CD4-positive, CD25-positive, alpha-beta regulatory T cell (primary cell): ENCODE results near the gene CPED1. TPM values are rescaled to one million over a fixed set of nuclear protein-coding genes. Genes with fewer than 3 reads are reported as not detected.

Source experiments
- ATAC-seq, 2 donors: fragments of 150-1000 bp; cut with Tn5 transposase; one replicate each; pipeline ENCODE4 v1.10.0; 2021; ENCODE audit warnings: low read depth in 2 of 2, moderate number of reproducible peaks in 2 of 2, moderate library complexity in 1 of 2
- DNase-seq, 3 donors: peaks; one replicate each; pipeline versions ENCODE4 v3.0.0 to v3.0.0-alpha.2; 2012 to 2022; ENCODE audit warnings: mixed read lengths in 1 of 3
- H3K27ac ChIP-seq: one replicate; pipeline ENCODE4 v1.7.0; 2013; ENCODE audit warnings: mild to moderate bottlenecking, low read length; ENCODE audit not compliant: insufficient read depth, poor library complexity, severe bottlenecking
- H3K27me3 ChIP-seq: one replicate; pipeline ENCODE4 v1.7.0; 2013; ENCODE audit warnings: low read length; ENCODE audit not compliant: control insufficient read depth, insufficient read depth
- H3K36me3 ChIP-seq: one replicate; pipeline ENCODE4 v1.7.0; 2013; ENCODE audit warnings: mild to moderate bottlenecking, low read length, moderate library complexity; ENCODE audit not compliant: control insufficient read depth, insufficient read depth
- H3K4me1 ChIP-seq: 2 replicates; pipeline ENCODE4 v1.7.0; 2013; ENCODE audit warnings: mild to moderate bottlenecking, low read length; ENCODE audit not compliant: insufficient read depth, control insufficient read depth, poor library complexity, severe bottlenecking
- H3K4me3 ChIP-seq: one replicate; pipeline ENCODE4 v1.7.0; 2013; ENCODE audit warnings: low read depth, mild to moderate bottlenecking, low read length, moderate library complexity
- H3K9me3 ChIP-seq, 2 experiments: 1 replicate in 1 of 2; 2 replicates in 1 of 2; pipeline ENCODE4 v1.7.0; 2013; ENCODE audit warnings: low read length in 2 of 2, mild to moderate bottlenecking in 1 of 2, moderate library complexity in 1 of 2; ENCODE audit not compliant: control insufficient read depth in 2 of 2
- H3K27ac Mint-ChIP-seq, 3 donors: one replicate each; pipeline ENCODE4 v1.8.0; 2020 to 2022; ENCODE audit warnings: mild to moderate bottlenecking in 3 of 3, mixed read lengths in 3 of 3, moderate library complexity in 2 of 3
- H3K27me3 Mint-ChIP-seq: one replicate; pipeline ENCODE4 v1.8.0; 2022; ENCODE audit warnings: mild to moderate bottlenecking, mixed read lengths
- H3K36me3 Mint-ChIP-seq: one replicate; pipeline ENCODE4 v1.8.0; 2020; ENCODE audit warnings: mixed read lengths
- H3K4me1 Mint-ChIP-seq, 4 donors: one replicate each; pipeline ENCODE4 v1.8.0; 2020 to 2022; ENCODE audit warnings: mixed read lengths in 4 of 4, mild to moderate bottlenecking in 1 of 4
- H3K4me3 Mint-ChIP-seq, 4 donors: one replicate each; pipeline ENCODE4 v1.8.0; 2020 to 2022; ENCODE audit warnings: mild to moderate bottlenecking in 4 of 4, mixed read lengths in 4 of 4, moderate library complexity in 3 of 4
- H3K9me3 Mint-ChIP-seq, 7 donors: one replicate each; pipeline ENCODE4 v1.8.0; 2020 to 2022; ENCODE audit warnings: mixed read lengths in 7 of 7, mild to moderate bottlenecking in 3 of 7, moderate library complexity in 2 of 7
- polyA plus RNA-seq, 4 donors: library from polyadenylated mRNA; unstranded; fragments of 300-500 nt; fragmentation: Illumina TruSeq; gene quantifications; one replicate each; pipeline ENCODE4 v1.2.3, GENCODE V29; 2021
- total RNA-seq: library from RNA; stranded (reverse); gene quantifications from one replicate; pipeline ENCODE4 v1.2.3, GENCODE V29; 2022

CPED1 gene
- total and polyA plus RNA-seq, 5 donors from 2014 or later: 0.17 to 0.24 TPM; not detected in 3

DNA sequence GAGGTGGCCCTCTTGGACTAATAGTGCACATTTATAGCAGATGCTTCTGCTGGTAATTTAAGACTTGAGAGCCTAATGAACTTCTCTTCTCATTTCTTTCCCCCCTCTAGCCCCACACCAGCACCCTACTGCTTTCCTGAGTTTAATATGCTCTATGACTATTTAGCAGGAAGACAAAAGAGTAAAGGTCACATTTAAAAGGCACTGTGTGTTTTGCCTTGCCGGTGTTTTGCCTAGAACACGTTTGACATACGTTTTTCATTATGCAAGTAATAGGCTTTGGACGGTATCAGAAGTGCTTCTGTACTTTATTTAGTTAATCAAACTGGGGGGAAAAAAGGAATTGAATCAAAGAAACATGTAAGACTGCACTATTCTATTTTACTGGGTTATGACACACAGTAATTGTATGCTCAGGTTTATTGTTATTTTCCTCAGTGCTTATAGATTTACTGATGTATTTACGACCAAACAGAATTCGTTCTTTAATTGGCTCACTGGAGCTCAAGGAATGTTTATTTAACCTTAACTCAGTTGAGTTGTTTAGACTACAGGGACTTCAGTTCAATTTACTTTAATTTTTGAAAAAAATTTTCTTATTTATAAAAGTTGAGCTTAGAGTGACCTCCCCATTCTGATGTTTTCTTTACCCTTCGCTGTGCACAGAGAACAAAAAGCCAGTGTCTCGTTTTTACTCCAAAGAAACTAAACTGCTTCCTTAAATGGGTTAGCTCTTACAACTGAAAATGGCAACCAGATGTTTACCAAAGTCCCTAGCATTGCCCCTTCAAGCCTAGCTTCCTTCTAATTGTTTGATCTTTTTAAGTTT, 35.4 kb downstream of the CPED1 start:
- peaks cover 7% of the 10 kb centered on the region for H3K27me3 ChIP-seq
- no peaks in the 10 kb centered on the region for H3K36me3 ChIP-seq
- DNase-seq (no peak), ATAC-seq (no peak)
- H3K27me3 Mint-ChIP-seq: peaks cover 29% of the 10 kb centered on the region
- H3K4me1 ChIP-seq: no peaks in the 10 kb centered on the region
- no peak overlapping the region for H3K27ac ChIP-seq
- H3K4me1 Mint-ChIP-seq: no peaks in the 10 kb centered on the region
- H3K9me3 Mint-ChIP-seq: no peaks in the 10 kb centered on the region
- H3K4me3 Mint-ChIP-seq: no peak overlapping the region
- H3K9me3 ChIP-seq: no peaks in the 10 kb centered on the region
- no peak overlapping the region for H3K27ac Mint-ChIP-seq
- H3K4me3 ChIP-seq: no peak overlapping the region
- no peaks in the 10 kb centered on the region for H3K36me3 Mint-ChIP-seq

GRCh38 chr7:121024611-121025010, 36.1 kb downstream of the CPED1 start:
- no peaks in the 10 kb centered on the region for H3K9me3 ChIP-seq
- H3K36me3 ChIP-seq: no peaks in the 10 kb centered on the region
- no peak overlapping the region for H3K27ac ChIP-seq
- DNase-seq (no peak), ATAC-seq (no peak)
- H3K27me3 Mint-ChIP-seq: peaks cover 26% of the 10 kb centered on the region
- no peaks in the 10 kb centered on the region for H3K9me3 Mint-ChIP-seq
- no peak overlapping the region for H3K4me3 ChIP-seq
- H3K4me1 Mint-ChIP-seq: no peaks in the 10 kb centered on the region
- peaks cover 6% of the 10 kb centered on the region for H3K27me3 ChIP-seq
- H3K4me1 ChIP-seq: no peaks in the 10 kb centered on the region
- no peaks in the 10 kb centered on the region for H3K36me3 Mint-ChIP-seq
- H3K4me3 Mint-ChIP-seq: no peak overlapping the region
- no peak overlapping the region for H3K27ac Mint-ChIP-seq

DNA sequence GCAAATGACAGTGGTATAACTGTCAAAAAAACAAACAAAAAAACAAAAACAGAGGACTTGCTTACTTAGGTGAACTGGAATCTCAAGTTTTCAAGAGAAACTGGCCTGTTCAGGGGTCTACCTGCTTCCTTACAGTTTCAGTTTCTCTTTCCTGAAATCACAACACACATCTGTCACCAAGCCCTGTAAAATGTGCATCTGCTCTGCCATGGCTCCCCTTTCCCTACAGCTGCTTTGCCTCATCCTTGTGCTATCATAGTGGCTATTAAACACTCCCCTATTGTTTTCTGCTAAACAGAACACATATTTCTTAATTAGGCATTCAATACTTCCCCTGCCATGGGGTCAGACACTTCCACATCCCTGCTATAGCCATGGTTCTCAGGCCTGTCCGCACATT, 37.6 kb downstream of the CPED1 start:
- no peaks in the 10 kb centered on the region for H3K9me3 ChIP-seq
- no peak for ATAC-seq

DNA sequence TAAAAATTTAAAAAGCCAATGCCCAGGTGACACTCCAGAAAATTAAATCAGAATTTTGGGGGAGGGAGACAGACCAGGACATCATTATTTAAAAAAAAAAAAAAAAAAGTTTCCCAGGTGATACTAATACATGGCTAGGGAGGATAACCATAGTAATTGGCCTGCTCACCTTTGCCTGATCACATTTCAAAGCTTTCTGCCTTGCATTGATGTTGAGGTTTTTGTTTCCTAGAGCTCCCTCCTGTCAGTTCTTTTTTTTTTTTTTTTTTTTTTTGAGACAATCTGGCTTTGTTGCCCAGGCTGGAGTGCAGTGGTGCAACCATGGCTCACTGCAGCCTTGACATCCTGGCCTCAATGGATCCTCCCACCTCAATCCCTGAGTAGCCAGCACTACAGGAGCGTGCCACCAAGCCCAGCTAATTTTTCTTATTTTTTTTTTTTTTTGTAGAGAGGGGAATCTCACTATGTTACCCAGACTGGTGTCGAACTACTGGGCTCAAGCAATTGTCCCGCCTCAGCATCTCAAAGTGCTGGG, 38.1 kb downstream of the CPED1 start:
- Histone ChIP-seq H3K4me3 (no peak overlapping the region), H3K27me3 (peaks cover 6% of the 10 kb centered on the region), H3K27ac (no peak overlapping the region), H3K36me3 (no peaks in the 10 kb centered on the region), H3K9me3 (no peaks in the 10 kb centered on the region), H3K4me1 (no peaks in the 10 kb centered on the region)
- H3K4me3 Mint-ChIP-seq: no peak overlapping the region
- ATAC-seq (no peak), DNase-seq (no peak)
- no peaks in the 10 kb centered on the region for H3K4me1 Mint-ChIP-seq
- no peaks in the 10 kb centered on the region for H3K36me3 Mint-ChIP-seq
- no peak overlapping the region for H3K27ac Mint-ChIP-seq
- H3K9me3 Mint-ChIP-seq: no peaks in the 10 kb centered on the region
- peaks cover 26% of the 10 kb centered on the region for H3K27me3 Mint-ChIP-seq

More for the DNA sequence above, 37.6 kb downstream of the CPED1 start:
- Histone ChIP-seq H3K4me3 (no peak overlapping the region), H3K27ac (no peak overlapping the region), H3K36me3 (no peaks in the 10 kb centered on the region), H3K4me1 (no peaks in the 10 kb centered on the region), H3K27me3 (peaks cover 6% of the 10 kb centered on the region)
- H3K9me3 Mint-ChIP-seq: no peaks in the 10 kb centered on the region
- no peak for DNase-seq
- H3K27ac Mint-ChIP-seq: no peak overlapping the region
- H3K27me3 Mint-ChIP-seq: peaks cover 26% of the 10 kb centered on the region
- H3K4me1 Mint-ChIP-seq: no peaks in the 10 kb centered on the region
- H3K36me3 Mint-ChIP-seq: no peaks in the 10 kb centered on the region
- no peak overlapping the region for H3K4me3 Mint-ChIP-seq

DNA sequence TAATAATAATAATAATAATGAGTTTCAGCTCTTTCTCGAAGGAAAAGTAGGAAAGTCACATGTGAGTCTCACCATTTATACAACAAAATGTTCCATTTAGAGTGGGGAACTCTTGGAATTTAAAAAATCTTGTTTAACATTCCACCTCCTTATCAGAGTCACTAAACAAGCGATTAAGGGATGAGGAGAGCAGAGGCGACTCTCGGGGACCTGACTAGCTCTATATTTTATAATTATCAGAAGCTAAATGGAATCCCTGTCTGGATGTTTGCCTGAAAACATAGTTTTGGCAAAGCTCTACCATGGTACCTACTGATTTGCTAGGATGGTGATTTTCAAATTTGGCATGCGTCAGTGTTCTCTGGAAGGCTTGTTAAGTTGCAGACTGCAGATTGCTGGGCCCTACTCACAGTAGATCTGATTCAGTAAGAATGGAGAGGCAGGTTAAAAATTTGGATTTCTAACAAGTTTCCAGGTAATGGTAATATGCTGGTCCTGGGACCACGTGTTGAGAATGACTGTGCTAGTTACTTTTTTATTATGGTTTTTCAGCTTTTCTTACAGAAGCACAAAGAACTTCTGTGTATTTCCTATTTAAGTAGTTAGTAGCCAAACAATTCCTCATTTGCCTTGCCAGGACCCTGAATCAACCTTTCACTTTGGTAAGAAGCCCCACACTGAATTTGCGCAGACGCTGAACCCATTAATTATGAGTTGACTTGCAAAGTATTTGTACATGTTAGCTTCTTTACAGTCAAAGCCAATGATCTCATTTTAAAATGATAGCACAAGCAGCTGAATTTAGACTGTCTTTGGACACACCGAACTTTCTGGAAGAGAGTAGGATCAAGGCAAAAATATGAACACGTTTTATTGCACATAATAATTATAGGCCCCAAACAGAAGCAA, 39.5 kb downstream of the CPED1 start:
- Mint-ChIP-seq H3K27ac (no peak overlapping the region), H3K4me3 (no peak overlapping the region), H3K4me1 (peaks cover 0 to 1% (median 0%) of the 10 kb centered on the region in 4 donors), H3K27me3 (peaks cover 22% of the 10 kb centered on the region), H3K36me3 (no peaks in the 10 kb centered on the region), H3K9me3 (no peaks in the 10 kb centered on the region)
- Histone ChIP-seq H3K9me3 (no peaks in the 10 kb centered on the region), H3K27me3 (peaks cover 6% of the 10 kb centered on the region), H3K4me3 (no peak overlapping the region), H3K4me1 (no peaks in the 10 kb centered on the region), H3K36me3 (no peaks in the 10 kb centered on the region), H3K27ac (no peak overlapping the region)
- ATAC-seq: no peak
- no peak for DNase-seq

DNA sequence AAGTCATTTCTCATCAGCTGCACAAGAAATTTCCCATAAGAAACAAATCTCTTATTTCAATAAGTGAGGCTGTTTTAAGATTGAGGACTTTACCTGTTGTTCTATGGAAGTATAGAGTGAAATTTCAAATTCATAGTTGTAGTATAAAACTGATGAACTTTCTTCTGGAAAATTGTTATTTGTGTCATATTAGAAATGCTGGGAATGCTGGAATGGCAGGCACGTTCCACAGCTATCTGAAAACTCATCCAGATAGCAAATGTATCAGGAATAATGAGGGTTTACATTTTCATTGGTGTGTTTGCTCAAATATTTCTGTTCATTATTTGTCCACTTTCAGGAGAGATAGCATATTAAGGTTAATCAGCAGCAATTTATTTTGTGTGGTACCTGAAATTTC, 40.8 kb downstream of the CPED1 start:
- Mint-ChIP-seq H3K4me3 (no peak overlapping the region), H3K36me3 (no peaks in the 10 kb centered on the region), H3K4me1 (peaks cover 0 to 3% (median 0%) of the 10 kb centered on the region in 4 donors), H3K27ac (no peak overlapping the region), H3K9me3 (no peaks in the 10 kb centered on the region), H3K27me3 (peaks cover 22% of the 10 kb centered on the region)
- H3K4me1 ChIP-seq: no peaks in the 10 kb centered on the region
- DNase-seq (no peak), ATAC-seq (no peak)
- no peak overlapping the region for H3K27ac ChIP-seq
- no peak overlapping the region for H3K4me3 ChIP-seq
- H3K27me3 ChIP-seq: peaks cover 6% of the 10 kb centered on the region
- H3K36me3 ChIP-seq: no peaks in the 10 kb centered on the region
- H3K9me3 ChIP-seq: no peaks in the 10 kb centered on the region

- no peaks in the 10 kb centered on the region for H3K9me3 ChIP-seq
- peaks cover 22% of the 10 kb centered on the region for H3K27me3 Mint-ChIP-seq
- no peaks in the 10 kb centered on the region for H3K4me1 ChIP-seq
- H3K4me1 Mint-ChIP-seq: peaks cover 0 to 3% (median 0%) of the 10 kb centered on the region in 4 donors
- no peak for ATAC-seq
- DNase-seq: no peak
- no peak overlapping the region for H3K4me3 ChIP-seq
- no peaks in the 10 kb centered on the region for H3K36me3 ChIP-seq
- H3K27ac ChIP-seq: no peak overlapping the region
- H3K9me3 Mint-ChIP-seq: no peaks in the 10 kb centered on the region
- no peaks in the 10 kb centered on the region for H3K36me3 Mint-ChIP-seq
- H3K27ac Mint-ChIP-seq: no peak overlapping the region
- H3K27me3 ChIP-seq: peaks cover 6% of the 10 kb centered on the region
- H3K4me3 Mint-ChIP-seq: no peak overlapping the region
Observed at GRCh38 chr7:121030308-121030707, 41.8 kb downstream of the CPED1 start.
